NCI-H748 (cell line): Measurements from ENCODE around the gene ZNF674.
"Not testable (repeated sequence)": the region's sequence is repeated elsewhere in the genome, so short reads cannot be mapped to it uniquely, and the experiment has no call there.

Experiments used
- DNase-seq: peaks from one replicate; lab custom pipeline; 2025; ENCODE audit not compliant: unreplicated experiment; lab: John Stamatoyannopoulos, UW

ZNF674 gene

DNA sequence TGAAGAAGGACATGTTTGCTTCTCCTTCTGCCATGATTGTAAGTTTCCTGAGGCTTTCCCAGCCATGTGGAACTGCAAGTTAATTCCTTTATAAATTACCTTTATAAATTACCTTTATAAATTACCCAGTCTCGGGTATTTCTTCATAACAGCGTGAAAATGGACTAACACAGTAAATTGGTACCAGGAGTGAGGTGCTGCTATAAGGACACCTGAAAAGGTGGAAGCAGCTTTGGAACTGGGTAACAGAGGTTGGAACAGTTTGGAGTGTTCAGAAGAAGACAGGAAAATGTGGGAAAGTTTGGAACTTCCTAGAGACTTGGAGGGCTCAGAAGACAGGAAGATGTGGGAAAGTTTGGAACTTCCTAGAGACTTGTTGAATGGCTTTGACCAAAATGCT, 66.6 kb downstream of the ZNF674 start:
- not testable (repeated sequence) for DNase-seq

DNA sequence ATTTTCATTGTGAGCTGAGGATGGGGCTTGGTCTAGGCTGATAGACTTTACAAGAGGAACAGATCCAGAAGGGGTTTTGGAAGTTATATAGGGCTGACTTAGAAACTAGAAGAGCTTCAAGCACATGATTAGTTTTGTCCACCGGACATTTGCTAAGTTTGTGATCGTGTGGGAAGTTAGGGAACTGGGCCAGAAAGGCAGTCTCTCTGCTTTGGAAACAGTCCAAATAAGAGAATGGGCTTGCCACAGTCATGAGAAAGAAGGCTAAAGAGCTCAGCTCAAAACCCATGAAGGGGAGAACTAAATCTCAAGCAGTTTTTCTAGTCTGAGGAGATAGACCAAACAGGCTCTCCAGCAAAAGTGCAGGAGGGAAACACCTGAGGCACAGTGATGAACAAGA, 67.8 kb downstream of the ZNF674 start:
- DNase-seq: no peak

GRCh38 chrX:46465203-46465602, 80.0 kb downstream of the ZNF674 start:
- DNase-seq: no peak

GRCh38 chrX:46463682-46464081, 81.5 kb downstream of the ZNF674 start:
- DNase-seq: no peak

DNA sequence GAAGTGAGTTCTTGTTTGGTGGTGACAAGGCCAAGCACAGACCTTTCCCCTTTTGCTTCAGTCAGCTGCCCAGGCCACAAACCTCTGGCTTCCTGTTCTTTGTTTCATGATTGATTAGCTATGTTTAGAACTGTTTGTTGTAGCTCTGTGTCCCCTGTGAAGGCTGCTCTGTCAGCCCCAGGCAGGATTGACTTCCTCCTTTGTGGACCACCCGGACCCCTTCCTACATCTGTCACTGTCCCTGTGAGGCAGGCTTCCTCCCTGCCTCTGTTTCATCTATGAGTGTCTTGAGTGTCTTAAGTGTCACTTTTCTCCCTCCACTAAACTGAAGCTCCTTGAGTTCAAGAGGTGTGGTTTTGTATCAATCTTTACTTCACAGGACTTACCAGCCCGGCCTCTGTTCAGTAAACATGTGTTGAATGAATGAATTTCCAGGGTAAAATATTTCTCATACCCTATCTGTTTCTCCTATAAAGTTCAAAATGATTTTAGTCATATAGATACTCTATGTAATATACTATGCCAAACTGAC, 83.5 kb downstream of the ZNF674 start:
- DNase-seq: no peak

DNA sequence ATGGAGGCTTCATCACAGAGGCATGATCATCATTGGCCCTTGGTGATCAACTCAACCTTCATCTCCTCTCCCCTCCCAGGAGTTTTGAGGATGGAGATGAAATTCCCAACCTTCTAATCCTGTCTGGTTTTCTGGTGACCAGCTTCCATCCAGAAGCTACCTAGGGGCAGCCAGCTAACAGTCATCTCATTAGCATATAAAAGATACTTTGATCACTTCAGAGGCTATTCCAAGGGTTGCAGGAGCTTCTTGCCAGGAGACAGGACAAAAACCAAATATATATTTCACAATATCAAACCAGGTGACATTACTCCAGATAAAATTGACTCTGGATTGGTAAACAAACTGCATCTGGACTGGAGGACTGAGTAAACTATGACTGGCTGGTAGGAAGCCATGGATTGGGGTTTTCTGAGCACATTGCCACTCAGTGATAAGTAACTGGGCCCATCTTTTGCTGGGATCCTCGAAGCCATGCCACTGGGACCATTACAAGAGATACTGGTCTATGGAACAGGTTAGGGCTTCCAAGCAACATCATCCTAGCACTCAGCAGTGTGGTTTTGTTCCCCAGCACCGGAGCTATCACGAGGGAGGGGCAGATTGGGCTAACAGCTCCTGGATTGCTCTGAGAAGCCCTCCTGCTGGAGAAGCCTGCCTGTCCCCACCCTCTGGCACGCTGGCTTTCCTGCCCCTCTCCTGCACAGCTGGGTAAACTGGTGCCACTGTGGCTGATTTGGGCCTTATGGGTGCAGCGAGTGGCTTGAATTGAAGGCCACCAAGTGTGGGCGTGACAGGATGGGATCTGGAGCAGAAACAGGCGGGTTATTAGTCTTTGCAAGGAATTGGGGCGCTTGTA, 84.2 kb downstream of the ZNF674 start:
- not testable (repeated sequence) for DNase-seq

DNA sequence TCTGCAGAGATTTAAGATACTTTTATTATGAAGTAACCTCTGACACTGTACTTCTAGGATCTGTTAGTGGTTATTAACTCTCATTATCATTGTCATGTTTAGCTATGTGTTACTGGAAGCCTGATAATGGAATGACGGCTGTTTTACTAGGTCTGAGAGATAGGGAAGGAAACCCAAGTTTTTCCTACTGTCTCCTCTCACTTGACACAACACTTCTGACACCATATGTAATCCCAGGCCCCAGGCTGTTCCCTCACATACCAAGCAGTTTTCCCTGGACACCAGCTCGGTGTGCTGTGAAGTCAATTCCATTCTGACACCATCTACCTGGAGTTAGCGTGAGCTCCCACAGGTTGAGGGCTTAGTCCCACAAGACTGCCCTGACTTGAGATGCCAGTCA, 85.6 kb downstream of the ZNF674 start:
- no peak for DNase-seq

DNA sequence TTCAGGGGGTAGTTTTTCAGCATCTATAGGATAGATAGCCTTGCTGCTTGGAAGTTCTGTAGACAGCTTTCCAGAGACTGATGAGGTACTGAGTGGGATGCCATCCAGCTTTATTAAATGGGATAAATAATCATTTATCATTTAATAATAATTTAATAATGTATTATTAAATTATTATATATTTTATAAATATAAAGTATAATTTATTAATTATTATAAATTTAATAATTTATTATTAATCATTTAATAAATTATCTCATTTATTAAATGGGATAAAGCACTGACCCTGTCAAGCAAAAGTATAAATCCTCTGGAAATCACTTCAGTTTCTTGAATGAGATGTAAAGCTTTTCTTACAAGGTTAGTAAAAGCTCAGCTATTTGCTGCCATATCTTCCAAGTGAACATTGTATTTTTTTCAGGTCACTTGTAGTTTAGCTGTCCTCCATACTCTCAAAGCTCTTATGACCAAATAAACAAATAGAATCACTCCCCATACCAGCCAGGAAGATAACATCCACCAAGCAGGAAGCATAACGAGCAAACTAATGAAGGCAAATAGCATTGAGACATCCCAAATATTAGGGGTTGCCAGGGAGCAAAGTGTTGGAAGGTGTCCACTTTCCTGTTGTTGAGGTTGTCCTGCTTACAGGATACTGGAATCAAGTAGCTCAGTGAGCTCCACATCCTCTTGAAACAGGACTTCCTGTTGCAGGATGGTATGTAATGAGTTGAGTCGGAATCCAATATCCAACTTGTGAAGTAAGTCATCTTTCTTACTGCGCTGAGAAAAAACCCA, 88.9 kb downstream of the ZNF674 start:
- no peak for DNase-seq
